ENCODE data around the gene APPL2.
A peak's percentile ranks its signal among the peaks of the same experiment; 100 is the strongest.

APPL2 gene

DNA sequence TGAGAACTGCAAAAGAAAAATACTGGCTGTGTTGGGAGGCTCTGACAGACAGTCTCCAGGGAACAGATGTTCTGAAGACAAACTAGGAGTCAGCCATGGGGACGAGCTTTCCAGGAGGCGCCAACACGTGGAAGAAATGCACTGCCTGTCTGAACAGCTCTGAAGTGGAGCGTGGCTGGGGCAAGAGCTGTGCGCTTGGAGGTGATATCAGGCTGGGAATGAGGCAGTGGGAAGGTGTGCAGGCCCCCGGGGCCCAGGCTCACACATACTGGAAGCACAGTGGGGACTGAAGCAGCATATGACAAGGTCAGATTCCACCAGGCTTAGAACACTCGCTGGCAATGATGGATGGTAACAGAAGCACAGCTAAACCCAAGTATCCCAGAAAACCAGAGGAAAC lies 17.5 kb downstream of the APPL2 start:
- no peak overlapping the region for H3K4me3 ChIP-seq (ENCODE audit: low read depth in 1 of 2, low read length in 1 of 2)
- no peaks in the 10 kb centered on the region for H3K27me3 ChIP-seq
- H3K36me3 ChIP-seq = peaks cover 62% of the 10 kb centered on the region
- H3K27ac ChIP-seq = peak overlapping the region; percentile 85
- no peaks in the 10 kb centered on the region for H3K9me3 ChIP-seq
- no peak for TF ChIP-seq CTCF (IDR thresholded peaks at IDR 0.05)
- peaks cover 51 to 52% of the 10 kb centered on the region in 2 experiments for H3K4me1 ChIP-seq (ENCODE audit: control insufficient read depth in 1 of 2, insufficient read depth in 1 of 2, low read depth in 1 of 2, low read length in 1 of 2)

DNA sequence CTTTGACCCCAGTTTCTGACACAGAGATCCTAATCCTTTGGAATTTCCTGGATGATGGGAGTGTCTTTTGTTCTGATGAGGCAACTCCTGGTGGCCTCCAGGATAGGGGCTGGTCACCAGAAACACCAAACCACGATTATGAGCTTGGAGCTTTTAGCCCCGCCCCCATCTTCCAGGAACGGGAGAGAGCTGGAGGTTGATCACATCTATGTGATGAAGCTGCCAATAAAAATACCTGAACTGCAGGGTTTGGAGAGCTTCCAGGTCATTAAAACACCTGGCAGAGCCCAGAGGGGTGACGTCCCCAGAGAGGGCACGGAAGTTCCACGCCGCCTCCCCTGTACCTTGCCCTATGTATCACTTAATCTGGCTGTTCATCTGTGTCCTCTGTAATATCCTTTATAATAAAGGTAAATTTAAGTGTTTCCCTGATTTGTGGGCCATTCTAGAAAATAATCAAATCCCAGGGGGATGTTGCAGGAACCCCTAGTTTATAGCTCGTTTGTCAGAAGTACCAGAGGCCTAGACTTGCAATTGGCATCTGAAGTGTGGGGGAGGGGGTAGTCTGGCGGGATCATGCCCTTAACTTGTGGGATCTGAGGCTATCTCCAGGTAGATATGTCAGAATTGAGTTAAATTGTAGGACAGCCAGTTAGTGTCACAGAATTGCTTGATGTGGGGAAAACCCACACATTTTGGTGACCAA lies 21.2 kb downstream of the APPL2 start:
- Histone ChIP-seq H3K4me1 (ENCODE audit: control insufficient read depth in 1 of 2, insufficient read depth in 1 of 2, low read depth in 1 of 2, low read length in 1 of 2) (peaks cover 16 to 24% of the 10 kb centered on the region in 2 experiments), H3K9me3 (no peaks in the 10 kb centered on the region), H3K36me3 (peaks cover 83% of the 10 kb centered on the region), H3K27me3 (no peaks in the 10 kb centered on the region), H3K27ac (no peak overlapping the region), H3K4me3 (ENCODE audit: low read depth in 1 of 2, low read length in 1 of 2) (no peak overlapping the region)
- TF ChIP-seq CTCF (IDR thresholded peaks at IDR 0.05) = no peak

- Histone ChIP-seq H3K4me1 (ENCODE audit: control insufficient read depth in 1 of 2, insufficient read depth in 1 of 2, low read depth in 1 of 2, low read length in 1 of 2) (peaks cover 9 to 17% of the 10 kb centered on the region in 2 experiments), H3K27ac (no peak overlapping the region), H3K4me3 (ENCODE audit: low read depth in 1 of 2, low read length in 1 of 2) (no peak overlapping the region)
Measured at GRCh38 chr12:105214148-105214547, 21.8 kb downstream of the APPL2 start.

GRCh38 chr12:105212438-105212837 lies 23.5 kb downstream of the APPL2 start:
- Histone ChIP-seq H3K36me3 (peaks cover 96% of the 10 kb centered on the region), H3K27me3 (no peaks in the 10 kb centered on the region), H3K27ac (no peak overlapping the region), H3K4me3 (ENCODE audit: low read depth in 1 of 2, low read length in 1 of 2) (no peak overlapping the region), H3K9me3 (no peaks in the 10 kb centered on the region), H3K4me1 (ENCODE audit: control insufficient read depth in 1 of 2, insufficient read depth in 1 of 2, low read depth in 1 of 2, low read length in 1 of 2) (peaks cover 0 to 9% of the 10 kb centered on the region in 2 experiments)
- TF ChIP-seq CTCF (IDR thresholded peaks at IDR 0.05) = no peak

More at GRCh38 chr12:105214148-105214547, 21.8 kb downstream of the APPL2 start:
- peaks cover 89% of the 10 kb centered on the region for H3K36me3 ChIP-seq
- H3K27me3 ChIP-seq = no peaks in the 10 kb centered on the region
- no peak for TF ChIP-seq CTCF (IDR thresholded peaks at IDR 0.05)
- H3K9me3 ChIP-seq = no peaks in the 10 kb centered on the region

GRCh38 chr12:105209091-105209490 lies 26.9 kb downstream of the APPL2 start:
- H3K36me3 ChIP-seq = peaks cover 96% of the 10 kb centered on the region
- H3K27ac ChIP-seq = no peak overlapping the region
- no peaks in the 10 kb centered on the region for H3K9me3 ChIP-seq
- peaks cover 0 to 9% of the 10 kb centered on the region in 2 experiments for H3K4me1 ChIP-seq (ENCODE audit: control insufficient read depth in 1 of 2, insufficient read depth in 1 of 2, low read depth in 1 of 2, low read length in 1 of 2)
- no peak overlapping the region for H3K4me3 ChIP-seq (ENCODE audit: low read depth in 1 of 2, low read length in 1 of 2)
- H3K27me3 ChIP-seq = no peaks in the 10 kb centered on the region
- TF ChIP-seq CTCF (IDR thresholded peaks at IDR 0.05) = no peak
